GM12878 (cell line): Measurements from ENCODE around the gene LPCAT2. TPM values are rescaled to one million over a fixed set of nuclear protein-coding genes. Genes with fewer than 3 reads are reported as not detected.

ENCODE experiments used
- ATAC-seq: fragments of 200-7000 bp; cut with Tn5 transposase; 3 replicates; pipeline ENCODE4 v1.9.1; 2020; ENCODE audit warnings: mild to moderate bottlenecking, moderate library complexity
- BruUV-seq: library from RNA; stranded (reverse); fragments of 400-500 nt; replicated peaks from 2 replicates; lab custom pipeline; 2021; lab: Mats Ljungman, UMichigan
- CTCF ChIA-PET: fragments of 300-600 bp; sonication (Branson Sonifier 250); formaldehyde crosslinking; extraction: SDS; loops from one replicate; lab custom pipeline; 2021; ENCODE audit warnings: inconsistent platforms; lab: Yijun Ruan, JAX
- POLR2A ChIA-PET: fragments of 350-600 bp; formaldehyde crosslinking; extraction: SDS; loops from one replicate; lab custom pipeline; 2021; ENCODE audit warnings: inconsistent platforms; lab: Charles Lee
- RAD21 ChIA-PET: fragments of 300-600 bp; sonication (Branson Sonifier 250); formaldehyde crosslinking; loops from one replicate; lab custom pipeline; 2023; ENCODE audit warnings: antibody characterized with exemption; ENCODE audit not compliant: unreplicated experiment; lab: Charles Lee
- SMC1A ChIA-PET: fragments of 300-600 bp; sonication (Branson Sonifier 250); formaldehyde crosslinking; loops from one replicate; lab custom pipeline; 2023; ENCODE audit not compliant: unreplicated experiment, uncharacterized antibody; lab: Charles Lee
- DNase-seq: peaks from one replicate; pipeline ENCODE4 v3.0.0-alpha.2; 2011; ENCODE audit warnings: low read depth, low spot score
- FAIRE-seq: peaks from 3 replicates; lab custom pipeline; 2011; peaks lifted over from hg19 to GRCh38; lab: Jason Lieb, UNC
- H2AFZ ChIP-seq: 2 replicates; pipeline ENCODE4 v1.6.0; 2011; ENCODE audit warnings: low read depth, low read length, control low read depth; ENCODE audit not compliant: control insufficient read depth
- H3K27ac ChIP-seq: 2 replicates; pipeline ENCODE4 v1.5.1; 2011; ENCODE audit warnings: control low read depth; ENCODE audit not compliant: control insufficient read depth, insufficient read depth
- H3K27me3 ChIP-seq, 2 experiments: replicated peaks in 1 of 2; 2 replicates each; pipeline versions ENCODE4 v1.6.0 to v1.6.1; 2011; ENCODE audit warnings: low read length in 1 of 2; ENCODE audit not compliant: control insufficient read depth in 2 of 2, insufficient read depth in 2 of 2
- H3K36me3 ChIP-seq, 2 experiments: 2 replicates each; pipeline ENCODE4 v1.5.1; 2011; ENCODE audit warnings: low read length in 1 of 2; ENCODE audit not compliant: control insufficient read depth in 2 of 2, insufficient read depth in 2 of 2
- H3K4me1 ChIP-seq: 2 replicates; pipeline ENCODE4 v1.6.1; 2011; ENCODE audit warnings: mild to moderate bottlenecking, low read length, moderate library complexity, mixed read lengths; ENCODE audit not compliant: control insufficient read depth, insufficient read depth
- H3K4me2 ChIP-seq: 2 replicates; pipeline ENCODE4 v1.6.0; 2011; ENCODE audit warnings: control low read depth; ENCODE audit not compliant: control insufficient read depth, insufficient read depth
- H3K4me3 ChIP-seq: fragments of 200-600 bp; sonication (generic); 2 replicates; pipeline ENCODE4 v1.5.1; 2016
- H3K79me2 ChIP-seq: 2 replicates; pipeline ENCODE4 v1.6.0; 2011; ENCODE audit warnings: low read length; ENCODE audit not compliant: control insufficient read depth, insufficient read depth
- H3K9ac ChIP-seq: 2 replicates; pipeline ENCODE4 v1.8.0; 2011; ENCODE audit warnings: low read length, control low read depth, mixed read lengths; ENCODE audit not compliant: control insufficient read depth, insufficient read depth
- H3K9me3 ChIP-seq: replicated peaks from 3 replicates; pipeline ENCODE4 v1.5.1; 2011; ENCODE audit warnings: mild to moderate bottlenecking, low read length; ENCODE audit not compliant: control insufficient read depth, insufficient read depth
- H4K20me1 ChIP-seq: 2 replicates; pipeline ENCODE4 v1.6.0; 2011; ENCODE audit not compliant: control insufficient read depth, insufficient read depth
- ASH2L ChIP-seq: fragments of 300-600, 200-600 bp; sonication (generic); IDR thresholded peaks from 2 replicates; pipeline ENCODE4 v1.6.1; 2017; ENCODE audit warnings: low read depth, mild to moderate bottlenecking, borderline replicate concordance
- ATF7 ChIP-seq: fragments of 450-650 bp; IDR thresholded peaks from 2 replicates; pipeline ENCODE4 v1.6.1; 2016; ENCODE audit warnings: low read depth, mild to moderate bottlenecking
- BACH1 ChIP-seq: fragments of 450-650 bp; IDR thresholded peaks from 2 replicates; pipeline ENCODE4 v1.6.1; 2017; ENCODE audit warnings: mild to moderate bottlenecking, borderline replicate concordance
- CBX3 ChIP-seq: fragments of 200-600 bp; sonication (generic); IDR thresholded peaks from 2 replicates; pipeline ENCODE4 v1.6.1; 2016; ENCODE audit warnings: low read depth, borderline replicate concordance
- CREM ChIP-seq: IDR thresholded peaks from 2 replicates; pipeline ENCODE4 v1.6.1; 2014; ENCODE audit warnings: antibody characterized with exemption, low read depth
- FOXK2 ChIP-seq: fragments of 450-650 bp; IDR thresholded peaks from 2 replicates; pipeline ENCODE4 v1.6.1; 2017; ENCODE audit warnings: mild to moderate bottlenecking, moderate library complexity
- HDAC2 ChIP-seq: fragments of 200-600 bp; sonication (generic); IDR thresholded peaks from 2 replicates; pipeline ENCODE4 v1.6.1; 2017
- KAT2A ChIP-seq: conservative IDR thresholded peaks from 2 replicates; pipeline ENCODE4 v1.6.1; 2011; ENCODE audit warnings: low read depth, low read length; ENCODE audit not compliant: control insufficient read depth
- MYC ChIP-seq: IDR thresholded peaks from 2 replicates; pipeline ENCODE4 v1.6.1; 2011; ENCODE audit warnings: mild to moderate bottlenecking, low read length, moderate library complexity, inconsistent platforms; ENCODE audit not compliant: insufficient read depth, insufficient replicate concordance, insufficient read length, severe bottlenecking
- POU2F2 ChIP-seq: IDR thresholded peaks from 3 replicates; pipeline ENCODE4 v1.6.1; 2011; ENCODE audit warnings: low read depth, mild to moderate bottlenecking, low read length, borderline replicate concordance
- PRDM15 ChIP-seq: fragments of 450-650 bp; formaldehyde crosslinking; IDR thresholded peaks from 2 replicates; pipeline ENCODE4 v1.4.0; 2020; ENCODE audit warnings: mild to moderate bottlenecking, moderate library complexity
- SMAD1 ChIP-seq: fragments of 450-650 bp; IDR thresholded peaks from 2 replicates; pipeline ENCODE4 v1.6.1; 2018; ENCODE audit warnings: mild to moderate bottlenecking, low read depth; ENCODE audit not compliant: partially characterized antibody
- TAF1 ChIP-seq: IDR thresholded peaks from 2 replicates; pipeline ENCODE4 v1.6.1; 2011; ENCODE audit warnings: mild to moderate bottlenecking, low read depth, low read length, borderline replicate concordance
- WRNIP1 ChIP-seq: IDR thresholded peaks from 2 replicates; pipeline ENCODE4 v1.6.1; 2011; ENCODE audit warnings: low read depth, low read length, improper control_type of control experiment, borderline replicate concordance
- ZZZ3 ChIP-seq: IDR thresholded peaks from 2 replicates; pipeline ENCODE4 v1.6.1; 2011; ENCODE audit warnings: low read depth; ENCODE audit not compliant: control insufficient read depth, insufficient read length
- WGBS: methylation state at CpG from one replicate; pipeline ENCODE4 v1.1.6; 2016; ENCODE audit warnings: low lambda C conversion rate; ENCODE audit not compliant: insufficient replicate concordance, insufficient coverage; ENCODE audit errors: missing lambda C conversion rate; 5-methylcytosine and 5-hydroxymethylcytosine counted together
- in situ Hi-C: fragments of 300-500 bp; cut with MboI; formaldehyde crosslinking; loops from 9 replicates; pipeline ENCODE4 v1.14.3; 2018; ENCODE audit warnings: mixed read lengths
- intact Hi-C: fragments of 100-400 bp; cut with micrococcal nuclease; formaldehyde crosslinking; loops from one replicate; pipeline ENCODE4 v1.14.2; 2022; ENCODE audit not compliant: unreplicated experiment
- polyA plus RNA-seq, 11 experiments: library from polyadenylated mRNA; depleted of rRNA in 4 of 11; unstranded in 6 of 11; stranded (reverse) in 5 of 11; fragments of >200 nt; fragmentation: Nextera tagmentation in 4 of 11; fragmentation: Illumina TruSeq in 1 of 11; extraction: Ambion mirVana in 4 of 11; extraction: Trizol in 1 of 11; gene quantifications; 1 replicate in 1 of 11; 2 replicates in 10 of 11; pipeline versions ENCODE4 v1.2.1 to v1.2.3, GENCODE V29; 2011 to 2016; ENCODE audit warnings: inconsistent platforms in 2 of 11, missing spikeins in 2 of 11, low read depth in 1 of 11
- total RNA-seq, 4 experiments: library from RNA; depleted of rRNA in 3 of 4; stranded (reverse); fragments of >200 nt in 3 of 4; fragmentation: Illumina TruSeq in 1 of 4; extraction: Trizol in 1 of 4; gene quantifications; 2 replicates each; pipeline versions ENCODE4 v1.2.1 to v1.2.3, GENCODE V29; 2013 to 2021
- TF ChIP-seq, protein P1 (sequence below): fragments of 450-650 bp; IDR thresholded peaks from 2 replicates; pipeline ENCODE4 v1.6.1; 2016; ENCODE audit warnings: mild to moderate bottlenecking, moderate library complexity, borderline replicate concordance
- TF ChIP-seq, protein P2 (sequence below): IDR thresholded peaks from 2 replicates; pipeline ENCODE4 v1.6.1; 2011; ENCODE audit warnings: borderline replicate concordance, low read depth, mild to moderate bottlenecking, moderate library complexity, mixed read lengths, low read length; ENCODE audit not compliant: insufficient read depth; ENCODE audit errors: extremely low read length

LPCAT2 gene
- total and polyA plus RNA-seq, 10 of the 15 experiments (the other 5 are each of a cell fraction or from before 2014, with no cell fraction given): 0.01 TPM; not detected in 9

- H3K36me3 ChIP-seq: no peaks in the 10 kb centered on the region
- FAIRE-seq: no peak
- no peak overlapping the region for H2AFZ ChIP-seq
- 35% methylated on average over 2 of the region's 2 CpGs for WGBS
- ATAC-seq: no peak
- H4K20me1 ChIP-seq: no peaks in the 10 kb centered on the region
- no peaks in the 10 kb centered on the region for H3K4me1 ChIP-seq
- ChIA-PET POLR2A (no interaction called here), RAD21 (no interaction called here), CTCF (interaction anchor here (1.3 kb wide), 1 partner anchor 26 kb away, joined by 3 read pairs; no protein-coding TSS in a partner anchor), SMC1A (no interaction called here)
- in situ Hi-C loops: no loop called here
- BruUV-seq: no TSS peak
- no peak overlapping the region for H3K4me2 ChIP-seq
- DNase-seq: no peak
- TF ChIP-seq WRNIP1: no peak
- no peak for TF ChIP-seq ASH2L
- no peak for TF ChIP-seq KAT2A
- TF ChIP-seq SMAD1: no peak
- no peak for TF ChIP-seq ZZZ3
- TF ChIP-seq, protein P1, sequence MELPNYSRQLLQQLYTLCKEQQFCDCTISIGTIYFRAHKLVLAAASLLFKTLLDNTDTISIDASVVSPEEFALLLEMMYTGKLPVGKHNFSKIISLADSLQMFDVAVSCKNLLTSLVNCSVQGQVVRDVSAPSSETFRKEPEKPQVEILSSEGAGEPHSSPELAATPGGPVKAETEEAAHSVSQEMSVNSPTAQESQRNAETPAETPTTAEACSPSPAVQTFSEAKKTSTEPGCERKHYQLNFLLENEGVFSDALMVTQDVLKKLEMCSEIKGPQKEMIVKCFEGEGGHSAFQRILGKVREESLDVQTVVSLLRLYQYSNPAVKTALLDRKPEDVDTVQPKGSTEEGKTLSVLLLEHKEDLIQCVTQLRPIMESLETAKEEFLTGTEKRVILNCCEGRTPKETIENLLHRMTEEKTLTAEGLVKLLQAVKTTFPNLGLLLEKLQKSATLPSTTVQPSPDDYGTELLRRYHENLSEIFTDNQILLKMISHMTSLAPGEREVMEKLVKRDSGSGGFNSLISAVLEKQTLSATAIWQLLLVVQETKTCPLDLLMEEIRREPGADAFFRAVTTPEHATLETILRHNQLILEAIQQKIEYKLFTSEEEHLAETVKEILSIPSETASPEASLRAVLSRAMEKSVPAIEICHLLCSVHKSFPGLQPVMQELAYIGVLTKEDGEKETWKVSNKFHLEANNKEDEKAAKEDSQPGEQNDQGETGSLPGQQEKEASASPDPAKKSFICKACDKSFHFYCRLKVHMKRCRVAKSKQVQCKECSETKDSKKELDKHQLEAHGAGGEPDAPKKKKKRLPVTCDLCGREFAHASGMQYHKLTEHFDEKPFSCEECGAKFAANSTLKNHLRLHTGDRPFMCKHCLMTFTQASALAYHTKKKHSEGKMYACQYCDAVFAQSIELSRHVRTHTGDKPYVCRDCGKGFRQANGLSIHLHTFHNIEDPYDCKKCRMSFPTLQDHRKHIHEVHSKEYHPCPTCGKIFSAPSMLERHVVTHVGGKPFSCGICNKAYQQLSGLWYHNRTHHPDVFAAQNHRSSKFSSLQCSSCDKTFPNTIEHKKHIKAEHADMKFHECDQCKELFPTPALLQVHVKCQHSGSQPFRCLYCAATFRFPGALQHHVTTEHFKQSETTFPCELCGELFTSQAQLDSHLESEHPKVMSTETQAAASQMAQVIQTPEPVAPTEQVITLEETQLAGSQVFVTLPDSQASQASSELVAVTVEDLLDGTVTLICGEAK: no peak
- TF ChIP-seq, protein P2, sequence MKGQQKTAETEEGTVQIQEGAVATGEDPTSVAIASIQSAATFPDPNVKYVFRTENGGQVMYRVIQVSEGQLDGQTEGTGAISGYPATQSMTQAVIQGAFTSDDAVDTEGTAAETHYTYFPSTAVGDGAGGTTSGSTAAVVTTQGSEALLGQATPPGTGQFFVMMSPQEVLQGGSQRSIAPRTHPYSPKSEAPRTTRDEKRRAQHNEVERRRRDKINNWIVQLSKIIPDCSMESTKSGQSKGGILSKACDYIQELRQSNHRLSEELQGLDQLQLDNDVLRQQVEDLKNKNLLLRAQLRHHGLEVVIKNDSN: no peak
- TF ChIP-seq HDAC2: no peak
- no peak for TF ChIP-seq MYC
- TF ChIP-seq ATF7: no peak
- no peak for TF ChIP-seq TAF1
- TF ChIP-seq CREM: no peak
- TF ChIP-seq BACH1: no peak
- TF ChIP-seq POU2F2: no peak
- no peak for TF ChIP-seq CBX3
- TF ChIP-seq FOXK2: no peak
- TF ChIP-seq PRDM15 (CRISPR knock-in tag): no peak
- no peaks in the 10 kb centered on the region for H3K9me3 ChIP-seq
- no peak overlapping the region for H3K4me3 ChIP-seq
- no peaks in the 10 kb centered on the region for H3K79me2 ChIP-seq
- no peaks in the 10 kb centered on the region; a peak in 1 of 4 replicates for H3K27me3 ChIP-seq
- intact Hi-C loops: no loop called here
- H3K27ac ChIP-seq: no peak overlapping the region
- H3K9ac ChIP-seq: no peak overlapping the region
These were observed 18.6 kb upstream of the LPCAT2 start for GRCh38 chr16:55490301-55490700.
